C4-2B (cell line): ENCODE measurements around the gene DDC.

ENCODE experiments used
- H3K27ac ChIP-seq: fragments of 450-650 bp; 2 replicates; pipeline ENCODE4 v1.5.1; 2017
- ZFX ChIP-seq: fragments of 450-650 bp; IDR thresholded peaks from 2 replicates; pipeline ENCODE4 v1.6.1; 2017
- TF ChIP-seq, protein P1 (sequence below): fragments of 450-650 bp; conservative IDR thresholded peaks from 2 replicates; pipeline ENCODE4 v1.5.1; 2017; ENCODE audit warnings: mild to moderate bottlenecking

Gene DDC

DNA sequence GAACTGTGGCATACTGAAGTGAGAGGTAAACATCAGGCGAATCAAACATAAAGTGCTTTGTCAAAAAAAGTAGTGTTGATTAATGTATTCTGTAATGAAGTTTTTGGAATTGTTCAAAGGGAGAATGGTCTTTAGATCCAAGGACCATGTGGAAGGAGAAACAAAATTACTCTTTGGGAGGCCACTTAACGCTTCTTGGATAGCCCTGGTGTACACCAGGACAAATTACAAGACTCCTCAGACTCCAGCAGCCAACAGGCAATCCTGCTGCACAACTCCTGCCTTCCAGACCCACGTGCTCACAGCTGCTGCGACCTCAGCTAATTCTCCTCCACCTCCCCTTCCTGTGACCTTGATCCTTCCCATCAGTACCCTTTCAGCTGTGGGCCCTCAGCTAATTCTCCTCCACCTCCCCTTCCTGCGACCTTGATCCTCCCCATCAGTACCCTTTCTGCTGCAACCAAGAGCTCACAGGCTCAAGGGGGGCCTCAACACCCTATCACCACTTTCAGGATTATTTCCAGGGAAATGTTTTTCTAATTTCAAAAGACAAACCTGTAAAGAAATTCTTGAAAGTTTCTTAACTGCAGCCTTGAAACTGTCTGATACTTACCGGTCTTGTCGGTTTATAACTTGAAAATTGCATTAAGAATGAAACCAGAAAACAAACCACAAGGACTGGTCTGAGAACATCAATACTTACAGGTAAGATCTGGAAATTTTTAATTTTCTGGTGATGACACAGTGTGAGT is 29.7 kb upstream of the DDC start:
- H3K27ac ChIP-seq = no peak overlapping the region
- TF ChIP-seq, protein P1, sequence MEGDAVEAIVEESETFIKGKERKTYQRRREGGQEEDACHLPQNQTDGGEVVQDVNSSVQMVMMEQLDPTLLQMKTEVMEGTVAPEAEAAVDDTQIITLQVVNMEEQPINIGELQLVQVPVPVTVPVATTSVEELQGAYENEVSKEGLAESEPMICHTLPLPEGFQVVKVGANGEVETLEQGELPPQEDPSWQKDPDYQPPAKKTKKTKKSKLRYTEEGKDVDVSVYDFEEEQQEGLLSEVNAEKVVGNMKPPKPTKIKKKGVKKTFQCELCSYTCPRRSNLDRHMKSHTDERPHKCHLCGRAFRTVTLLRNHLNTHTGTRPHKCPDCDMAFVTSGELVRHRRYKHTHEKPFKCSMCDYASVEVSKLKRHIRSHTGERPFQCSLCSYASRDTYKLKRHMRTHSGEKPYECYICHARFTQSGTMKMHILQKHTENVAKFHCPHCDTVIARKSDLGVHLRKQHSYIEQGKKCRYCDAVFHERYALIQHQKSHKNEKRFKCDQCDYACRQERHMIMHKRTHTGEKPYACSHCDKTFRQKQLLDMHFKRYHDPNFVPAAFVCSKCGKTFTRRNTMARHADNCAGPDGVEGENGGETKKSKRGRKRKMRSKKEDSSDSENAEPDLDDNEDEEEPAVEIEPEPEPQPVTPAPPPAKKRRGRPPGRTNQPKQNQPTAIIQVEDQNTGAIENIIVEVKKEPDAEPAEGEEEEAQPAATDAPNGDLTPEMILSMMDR = no peak
- no peak for TF ChIP-seq ZFX

DNA sequence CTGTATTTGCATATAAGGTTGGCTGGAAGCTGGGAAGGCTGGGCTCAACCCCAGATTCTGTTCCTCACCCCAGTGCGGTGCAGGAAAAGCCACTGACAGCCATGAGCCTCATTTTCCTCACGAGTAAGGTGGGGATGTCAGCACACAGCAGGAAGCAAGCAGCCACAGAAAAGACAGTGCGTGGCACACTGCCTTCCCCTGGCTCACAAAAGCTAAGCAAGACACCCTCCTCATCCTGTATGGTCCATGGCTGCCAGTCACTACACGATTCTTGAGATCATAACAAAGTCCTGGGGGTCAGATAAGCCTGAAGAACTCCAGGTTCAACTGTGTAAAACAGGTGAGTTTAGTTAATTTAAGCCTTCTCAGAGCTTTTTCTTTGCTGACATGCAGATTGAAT is 28.9 kb upstream of the DDC start:
- TF ChIP-seq, protein P1 = no peak
- TF ChIP-seq ZFX = no peak
- no peak overlapping the region for H3K27ac ChIP-seq

DNA sequence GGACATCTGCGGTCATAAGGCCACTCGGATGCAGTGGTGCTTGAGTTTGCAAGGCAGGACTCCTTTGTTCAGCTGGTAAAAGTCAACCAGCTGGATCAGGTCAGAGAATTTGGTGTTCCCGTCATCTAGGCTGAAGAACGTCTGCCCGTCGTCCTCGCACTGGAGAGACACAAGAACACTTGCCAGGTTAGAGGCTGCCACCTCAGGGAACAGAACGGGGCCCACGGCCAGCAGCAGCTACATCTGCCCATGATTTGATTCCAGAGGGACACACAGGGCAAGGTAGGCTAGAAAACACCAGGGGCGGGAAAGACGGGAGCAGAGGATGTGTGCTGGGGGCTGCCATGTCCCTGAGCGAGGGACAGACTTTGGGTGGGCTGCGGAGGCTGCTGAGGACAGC is 27.7 kb upstream of the DDC start:
- H3K27ac ChIP-seq = no peak overlapping the region
- no peak for TF ChIP-seq ZFX
- TF ChIP-seq, protein P1 = no peak

DNA sequence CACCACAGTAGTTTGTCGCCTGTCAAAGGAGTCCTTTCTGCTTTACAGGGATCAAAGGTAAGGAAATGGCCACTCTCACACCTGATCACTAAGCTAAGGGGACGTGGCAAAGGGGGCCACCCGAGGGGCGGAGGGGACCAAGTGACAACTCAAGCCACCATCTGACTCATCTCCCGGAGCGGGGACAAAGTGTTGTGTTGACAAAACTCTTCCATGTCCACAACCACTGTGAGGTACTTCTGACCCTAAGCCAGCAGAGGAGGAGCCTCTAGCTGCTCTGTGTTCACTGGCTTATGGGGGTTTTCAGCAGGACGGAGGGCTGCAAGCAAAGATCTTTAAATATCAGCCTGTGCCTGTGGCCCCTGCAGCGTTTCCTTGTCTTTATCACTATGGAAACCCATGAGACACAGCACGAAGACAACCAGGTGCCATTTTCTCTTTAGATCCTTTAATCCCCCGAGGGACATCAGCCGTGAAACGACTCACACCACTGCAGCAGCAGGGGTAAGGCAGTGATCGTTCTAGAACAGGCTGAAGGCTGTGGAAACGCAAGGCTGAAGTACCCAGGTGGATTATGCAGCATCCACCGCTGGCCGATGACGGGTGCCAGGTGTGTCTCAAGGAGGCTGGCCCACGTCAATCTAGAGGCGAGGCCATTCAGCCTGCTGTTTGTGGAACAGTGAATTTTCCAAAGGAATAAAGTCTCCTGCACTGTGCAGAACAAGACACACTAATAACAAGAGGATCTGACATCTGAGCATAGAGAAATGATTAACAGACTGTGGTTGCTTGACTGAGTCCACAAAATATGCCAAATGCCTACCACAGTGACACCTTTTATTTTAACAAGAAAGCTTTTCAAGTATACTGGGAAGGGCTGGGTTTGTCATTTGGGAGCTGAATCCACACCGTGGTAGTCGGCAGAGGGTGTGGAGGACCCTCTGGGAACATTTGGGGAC is 26.6 kb upstream of the DDC start:
- TF ChIP-seq ZFX = no peak
- TF ChIP-seq, protein P1 = no peak
- H3K27ac ChIP-seq = no peak overlapping the region

DNA sequence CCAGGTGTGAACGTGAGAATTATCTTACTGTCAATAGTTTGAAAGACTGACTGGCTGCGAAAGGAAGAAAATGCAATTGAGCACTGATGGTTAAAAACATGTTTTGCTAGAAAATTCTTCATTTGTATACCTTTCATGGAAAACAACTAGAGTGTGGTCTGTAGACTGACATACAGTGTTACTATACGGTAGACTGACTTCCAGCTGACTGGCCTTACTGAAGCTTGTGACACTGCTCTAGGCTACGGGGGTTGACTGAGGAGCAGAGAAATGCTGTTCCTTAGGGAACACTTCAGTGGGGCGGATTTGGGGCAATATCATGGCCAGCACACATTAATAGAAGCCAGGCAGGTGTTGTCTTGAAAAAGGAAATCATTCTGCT is 25.9 kb upstream of the DDC start:
- no peak for TF ChIP-seq ZFX
- TF ChIP-seq, protein P1 = no peak
- H3K27ac ChIP-seq = no peak overlapping the region

DNA sequence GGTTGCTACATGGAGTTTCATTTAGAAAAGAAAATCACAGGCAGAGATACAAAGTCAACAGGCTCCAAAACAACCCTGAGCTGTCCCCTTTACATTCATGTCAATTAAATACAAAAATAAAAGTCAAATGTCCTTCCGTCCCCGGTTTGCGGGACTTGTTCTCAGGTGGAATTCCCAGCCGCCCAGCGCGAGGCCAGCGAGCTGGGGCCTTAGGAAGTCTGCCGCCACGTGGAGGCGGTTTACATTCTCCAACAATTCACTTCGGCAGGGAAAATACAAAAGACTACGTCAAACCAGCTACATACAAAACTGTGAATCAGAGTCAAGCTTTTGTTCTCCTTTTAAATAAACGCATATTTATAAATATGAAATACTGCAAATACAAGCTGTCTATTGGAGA is 25.3 kb upstream of the DDC start:
- H3K27ac ChIP-seq = no peak overlapping the region
- TF ChIP-seq, protein P1 = no peak
- no peak for TF ChIP-seq ZFX

DNA sequence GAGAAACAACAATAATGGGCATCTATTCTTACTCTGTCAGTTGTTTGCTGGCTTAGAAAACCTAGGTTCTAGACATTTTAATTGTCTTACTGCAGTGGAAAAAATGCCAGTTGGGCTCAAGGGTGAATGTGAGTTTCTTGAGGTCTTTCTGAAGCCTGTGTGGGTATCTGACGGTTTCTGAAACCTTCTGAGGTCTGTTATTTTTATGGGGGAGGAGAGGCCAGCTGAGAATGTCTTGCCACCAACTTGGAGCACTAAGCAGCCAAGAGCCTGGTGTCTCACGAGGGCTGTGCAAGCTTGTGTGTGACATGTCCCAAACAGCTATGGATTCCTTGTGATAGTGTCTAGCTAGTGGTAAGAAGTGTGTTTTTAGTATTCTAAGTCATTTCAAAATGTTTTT is 24.2 kb upstream of the DDC start:
- TF ChIP-seq, protein P1 = no peak
- TF ChIP-seq ZFX = no peak
- H3K27ac ChIP-seq = no peak overlapping the region
